OCI-LY7 (cell line): ENCODE results near the gene ZBTB5. TPM values are rescaled to one million over a fixed set of nuclear protein-coding genes. Genes with fewer than 3 reads are reported as not detected.
"Not testable (repeated sequence)": the region's sequence is repeated elsewhere in the genome, so short reads cannot be mapped to it uniquely, and the experiment has no call there.

Experiments used
- Bru-seq: library from RNA; stranded (reverse); fragments of 400-500 nt; gene quantifications from one replicate; lab custom pipeline; 2021; lab: Mats Ljungman, UMichigan
- BruChase-seq, 2 experiments: library from RNA; stranded (reverse); fragments of 400-500 nt; gene quantifications; one replicate each; lab custom pipeline; 2021; lab: Mats Ljungman, UMichigan
- BruUV-seq: library from RNA; stranded (reverse); fragments of 400-500 nt; replicated peaks from 2 replicates; lab custom pipeline; 2021; lab: Mats Ljungman, UMichigan
- CTCF ChIA-PET: fragments of 300-600 bp; sonication (Branson Sonifier 250); formaldehyde crosslinking; loops from one replicate; lab custom pipeline; 2022; ENCODE audit warnings: antibody characterized with exemption; ENCODE audit not compliant: unreplicated experiment; lab: Charles Lee
- POLR2A ChIA-PET: fragments of 300-600 bp; sonication (Branson Sonifier 250); formaldehyde crosslinking; loops from one replicate; lab custom pipeline; 2022; ENCODE audit warnings: antibody characterized with exemption; lab: Charles Lee
- DNase-seq: peaks from one replicate; pipeline ENCODE4 v3.0.0-alpha.2; 2015; ENCODE audit warnings: low spot score
- H2AFZ ChIP-seq: fragments of 200-600 bp; sonication (generic), shearing (Covaris generic); 2 replicates; pipeline ENCODE4 v1.6.1; 2014; ENCODE audit warnings: mild to moderate bottlenecking, antibody characterized with exemption, low read length, moderate library complexity
- H3K27ac ChIP-seq: fragments of 200-600 bp; sonication (generic); 2 replicates; pipeline ENCODE4 v1.5.1; 2014; ENCODE audit warnings: mixed run types, low read depth, mild to moderate bottlenecking, moderate library complexity, low read length, inconsistent platforms; ENCODE audit not compliant: poor library complexity, severe bottlenecking
- H3K36me3 ChIP-seq: fragments of 200-600 bp; sonication (generic); 2 replicates; pipeline ENCODE4 v1.6.1; 2014; ENCODE audit warnings: mild to moderate bottlenecking, antibody characterized with exemption, low read length, moderate library complexity, mixed read lengths; ENCODE audit not compliant: insufficient read depth
- H3K4me1 ChIP-seq: fragments of 200-600 bp; sonication (generic); 2 replicates; pipeline ENCODE4 v1.5.1; 2014; ENCODE audit warnings: mild to moderate bottlenecking, low read length; ENCODE audit not compliant: insufficient read depth, poor library complexity, severe bottlenecking
- H3K4me2 ChIP-seq: fragments of 200-600 bp; sonication (generic); 2 replicates; pipeline ENCODE4 v1.6.1; 2014; ENCODE audit warnings: mild to moderate bottlenecking, low read length
- H3K4me3 ChIP-seq: fragments of 200-600 bp; sonication (generic); 2 replicates; pipeline ENCODE4 v1.5.1; 2014; ENCODE audit warnings: mild to moderate bottlenecking, low read depth, low read length; ENCODE audit not compliant: poor library complexity, severe bottlenecking
- H3K79me2 ChIP-seq: fragments of 200-600 bp; sonication (generic); 2 replicates; pipeline ENCODE4 v1.6.1; 2016; ENCODE audit warnings: low read depth, mild to moderate bottlenecking, low read length, moderate library complexity, mixed read lengths; ENCODE audit not compliant: insufficient read depth
- H3K9me2 ChIP-seq: fragments of 200-600 bp; sonication (generic); 2 replicates; pipeline ENCODE4 v1.6.1; 2016; ENCODE audit warnings: mild to moderate bottlenecking, low read length, mixed read lengths; ENCODE audit not compliant: insufficient read depth
- H3K9me3 ChIP-seq: fragments of 200-600 bp; sonication (generic); 2 replicates; pipeline ENCODE4 v1.6.1; 2014; ENCODE audit warnings: mild to moderate bottlenecking, mixed run types, low read length, mixed read lengths
- H4K20me1 ChIP-seq: fragments of 200-600 bp; sonication (generic); 2 replicates; pipeline ENCODE4 v1.6.1; 2014; ENCODE audit warnings: mild to moderate bottlenecking, antibody characterized with exemption, low read length, moderate library complexity, mixed read lengths; ENCODE audit not compliant: insufficient read depth
- CTCF ChIP-seq: fragments of 200-600 bp; sonication (generic); conservative IDR thresholded peaks from 2 replicates; pipeline ENCODE4 v1.5.1; 2014; ENCODE audit warnings: mild to moderate bottlenecking, antibody characterized with exemption, low read length, moderate library complexity, mixed read lengths
- EZH2phosphoT487 ChIP-seq: fragments of 200-600 bp; sonication (generic); IDR thresholded peaks from 2 replicates; pipeline ENCODE4 v1.6.1; 2018; ENCODE audit warnings: low read depth, borderline replicate concordance, mild to moderate bottlenecking, mixed run types, antibody characterized with exemption, low read length, moderate library complexity, mixed read lengths
- intact Hi-C: fragments of 100-400 bp; cut with micrococcal nuclease; formaldehyde crosslinking; loops from one replicate; pipeline ENCODE4 v1.10.0; 2022; ENCODE audit not compliant: unreplicated experiment
- long read RNA-seq: library from polyadenylated mRNA; stranded (forward); transcript quantifications from one replicate; pipeline ENCODE4 v2.0.0, GENCODE V29; 2022
- total RNA-seq, 2 experiments: library from RNA; depleted of rRNA in 1 of 2; stranded (reverse); fragments of >200 nt in 1 of 2; shearing (Covaris generic) in 1 of 2; gene quantifications; 2 replicates each; pipeline ENCODE4 v1.2.3, GENCODE V29; 2014 to 2022

The ZBTB5 gene
- total RNA-seq (2014; rRNA removed; shearing (Covaris generic)) (27.9 and 31.9 TPM in 2 replicates), total RNA-seq (2022) (20.2 and 23.9 TPM in 2 replicates), Bru-seq, nascent RNA (percentile 87 among the genes with signal in this experiment), BruChase-seq, experiment 1, labeled RNA remaining after a 6-hour chase (percentile 74 among the genes with signal in this experiment), BruChase-seq, experiment 2, labeled RNA remaining after a 2-hour chase (percentile 85 among the genes with signal in this experiment)
- long read RNA-seq, full-length matches to known transcripts: 2 of 16 reads
- long read RNA-seq, partial matches to known transcripts: 0 of 16 reads
- long read RNA-seq, other reads (novel, unspliced or antisense): 14 of 16 reads

- no peak for TF ChIP-seq EZH2phosphoT487
- no peak for TF ChIP-seq CTCF
- Histone ChIP-seq H3K27ac (peak within 1 kb of the TSS; percentile 74), H3K4me3 (peak within 1 kb of the TSS; percentile 89), H3K4me1 (peaks cover 38% of the 10 kb centered on the region), H3K79me2 (peaks cover 44% of the 10 kb centered on the region), H4K20me1 (peaks cover 13% of the 10 kb centered on the region; the same call in 1 of the 2 replicates), H3K4me2 (peak within 1 kb of the TSS; percentile 95), H3K36me3 (peaks cover 26% of the 10 kb centered on the region), H3K9me2 (no peaks in the 10 kb centered on the region), H3K9me3 (0 out of 2 replicates have a peak, but pooled peaks cover 3% of the 10 kb centered on the region), H2AFZ (peak within 1 kb of the TSS; percentile 89)
- ChIA-PET CTCF (interaction anchor here (0.6 to 1.4 kb wide), 2 partner anchors 16 to 137 kb away, joined by 4 to 7 read pairs; no protein-coding TSS in a partner anchor), POLR2A (interaction anchor here (0.6 to 2.2 kb wide), 16 partner anchors 9 to 1349 kb away, joined by 3 to 5 read pairs (median 4); partner anchors contain the start of gene POLR1E)
- peak; percentile 100 for DNase-seq
- no TSS peak for BruUV-seq
- intact Hi-C loops: loop anchor here (2.0 to 10.0 kb wide), 3 partner anchors 43 to 891 kb away; partner anchors contain the start of genes GRHPR and MELK
Measured at GRCh38 chr9:37465249-37466036, at the start of gene ZBTB5. Gene ZBTB5, minus strand, starts transcription at chr9:37465450. Its CDS starts 22,899 bp downstream, at chr9:37442551.

GRCh38 chr9:37514999-37515398 is 49.7 kb upstream of the ZBTB5 start:
- ChIA-PET POLR2A (no interaction called here), CTCF (no interaction called here)
- H3K9me2 ChIP-seq: no peaks in the 10 kb centered on the region
- H3K9me3 ChIP-seq: no peaks in the 10 kb centered on the region
- H3K4me3 ChIP-seq: no peak overlapping the region
- 0 out of 2 replicates have a peak, but pooled peaks cover 4% of the 10 kb centered on the region for H3K36me3 ChIP-seq
- no peak overlapping the region for H3K27ac ChIP-seq
- no peak overlapping the region for H3K4me2 ChIP-seq
- H3K79me2 ChIP-seq: no peaks in the 10 kb centered on the region
- no peaks in the 10 kb centered on the region for H4K20me1 ChIP-seq
- intact Hi-C loops: no loop called here
- no peak overlapping the region for H2AFZ ChIP-seq
- peaks cover 4% of the 10 kb centered on the region for H3K4me1 ChIP-seq
- no TSS peak for BruUV-seq
- no peak for DNase-seq
- TF ChIP-seq CTCF (no peak), EZH2phosphoT487 (no peak)

- H4K20me1 ChIP-seq, intact Hi-C loops, POLR2A ChIA-PET, H3K9me3 ChIP-seq, DNase-seq, H3K4me3 ChIP-seq, BruUV-seq, H2AFZ ChIP-seq, CTCF ChIA-PET, H3K9me2 ChIP-seq, H3K4me2 ChIP-seq, H3K36me3 ChIP-seq, H3K4me1 ChIP-seq, H3K27ac ChIP-seq, H3K79me2 ChIP-seq: not testable (repeated sequence)
Measured at GRCh38 chr9:37514415-37514814, 49.2 kb upstream of the ZBTB5 start.
